Measurements from ENCODE around the gene CFAP46. TPM values are rescaled to one million over a fixed set of nuclear protein-coding genes. Genes with fewer than 3 reads are reported as not detected.

The CFAP46 gene
- total RNA-seq, 6 donors from 2014 or later: 0.60 to 28.3 (median 8.0) TPM

DNA sequence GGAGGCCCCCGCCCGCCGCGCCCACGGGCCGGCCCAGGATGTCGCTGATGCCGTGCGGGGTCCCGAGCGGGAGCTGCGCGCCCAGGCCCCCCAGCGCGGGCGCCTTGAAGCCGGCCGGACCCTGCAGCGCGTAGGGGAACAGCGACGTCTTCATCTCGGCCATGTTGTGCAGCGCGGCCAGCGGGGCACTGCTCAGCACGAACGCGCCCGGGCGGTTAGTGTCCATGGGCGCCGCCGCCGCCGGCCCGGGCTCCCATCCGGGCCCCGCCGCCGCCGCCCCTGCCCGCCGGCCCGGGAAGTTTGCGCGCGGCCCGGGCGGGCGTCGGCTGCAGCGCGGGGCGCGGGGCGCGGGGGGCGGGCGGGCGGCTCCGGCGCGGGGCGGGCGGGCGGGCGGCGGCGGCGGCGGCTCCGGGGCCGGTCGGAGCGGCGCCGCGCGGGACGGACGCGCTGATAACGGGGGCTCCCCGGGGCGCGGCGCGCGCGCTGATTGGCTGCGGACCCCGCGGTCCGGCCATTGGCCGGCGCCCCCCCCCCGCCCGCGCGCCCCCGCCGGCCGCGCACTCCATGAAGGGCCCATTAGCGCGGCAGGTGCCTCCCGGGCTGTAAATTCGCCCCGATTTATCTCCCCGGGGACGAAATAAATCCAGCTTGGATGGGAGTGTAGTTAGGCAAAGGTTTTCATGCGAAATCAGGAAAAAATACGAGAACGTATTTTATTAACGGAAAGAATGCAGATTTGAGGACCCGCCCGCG lies 156.5 kb downstream of the CFAP46 start, which contains the start of gene NKX6-2:
Gene NKX6-2 (minus strand): TSS at position 425 of the 753 bp plus-strand sequence. CDS start 199 bp downstream, at position 226.
- H3K4me3 ChIP-seq: peak within 1 kb of the TSS in 2 of 4 donors; percentile 18 to 21
- H3K27ac ChIP-seq: no peak within 1 kb of the TSS
- TF ChIP-seq POLR2AphosphoS5 (IDR thresholded peaks at IDR 0.05): no peak
- no peak for TF ChIP-seq EP300 (IDR thresholded peaks at IDR 0.05)
- TF ChIP-seq, protein P1, sequence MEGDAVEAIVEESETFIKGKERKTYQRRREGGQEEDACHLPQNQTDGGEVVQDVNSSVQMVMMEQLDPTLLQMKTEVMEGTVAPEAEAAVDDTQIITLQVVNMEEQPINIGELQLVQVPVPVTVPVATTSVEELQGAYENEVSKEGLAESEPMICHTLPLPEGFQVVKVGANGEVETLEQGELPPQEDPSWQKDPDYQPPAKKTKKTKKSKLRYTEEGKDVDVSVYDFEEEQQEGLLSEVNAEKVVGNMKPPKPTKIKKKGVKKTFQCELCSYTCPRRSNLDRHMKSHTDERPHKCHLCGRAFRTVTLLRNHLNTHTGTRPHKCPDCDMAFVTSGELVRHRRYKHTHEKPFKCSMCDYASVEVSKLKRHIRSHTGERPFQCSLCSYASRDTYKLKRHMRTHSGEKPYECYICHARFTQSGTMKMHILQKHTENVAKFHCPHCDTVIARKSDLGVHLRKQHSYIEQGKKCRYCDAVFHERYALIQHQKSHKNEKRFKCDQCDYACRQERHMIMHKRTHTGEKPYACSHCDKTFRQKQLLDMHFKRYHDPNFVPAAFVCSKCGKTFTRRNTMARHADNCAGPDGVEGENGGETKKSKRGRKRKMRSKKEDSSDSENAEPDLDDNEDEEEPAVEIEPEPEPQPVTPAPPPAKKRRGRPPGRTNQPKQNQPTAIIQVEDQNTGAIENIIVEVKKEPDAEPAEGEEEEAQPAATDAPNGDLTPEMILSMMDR (IDR thresholded peaks at IDR 0.05): no peak
- TF ChIP-seq POLR2A (IDR thresholded peaks at IDR 0.05): no peak
- peaks cover 6 to 54% (median 37%) of the 10 kb centered on the region in 4 donors for H3K27me3 ChIP-seq
- WGBS, 2 donors: 2 to 6% methylated on average over 19 to 38 of the region's 119 CpGs
- ATAC-seq (ENCODE audit: low FRiP score in 2 of 2): no peak
- H3K9me3 ChIP-seq: no peaks in the 10 kb centered on the region
- peaks cover 16 to 49% (median 29%) of the 10 kb centered on the region in 4 donors for H3K4me1 ChIP-seq
- peaks cover 0 to 22% (median 16%) of the 10 kb centered on the region in 4 donors for H3K36me3 ChIP-seq
- peak in 1 of 2 donors; percentile 71 for DNase-seq

DNA sequence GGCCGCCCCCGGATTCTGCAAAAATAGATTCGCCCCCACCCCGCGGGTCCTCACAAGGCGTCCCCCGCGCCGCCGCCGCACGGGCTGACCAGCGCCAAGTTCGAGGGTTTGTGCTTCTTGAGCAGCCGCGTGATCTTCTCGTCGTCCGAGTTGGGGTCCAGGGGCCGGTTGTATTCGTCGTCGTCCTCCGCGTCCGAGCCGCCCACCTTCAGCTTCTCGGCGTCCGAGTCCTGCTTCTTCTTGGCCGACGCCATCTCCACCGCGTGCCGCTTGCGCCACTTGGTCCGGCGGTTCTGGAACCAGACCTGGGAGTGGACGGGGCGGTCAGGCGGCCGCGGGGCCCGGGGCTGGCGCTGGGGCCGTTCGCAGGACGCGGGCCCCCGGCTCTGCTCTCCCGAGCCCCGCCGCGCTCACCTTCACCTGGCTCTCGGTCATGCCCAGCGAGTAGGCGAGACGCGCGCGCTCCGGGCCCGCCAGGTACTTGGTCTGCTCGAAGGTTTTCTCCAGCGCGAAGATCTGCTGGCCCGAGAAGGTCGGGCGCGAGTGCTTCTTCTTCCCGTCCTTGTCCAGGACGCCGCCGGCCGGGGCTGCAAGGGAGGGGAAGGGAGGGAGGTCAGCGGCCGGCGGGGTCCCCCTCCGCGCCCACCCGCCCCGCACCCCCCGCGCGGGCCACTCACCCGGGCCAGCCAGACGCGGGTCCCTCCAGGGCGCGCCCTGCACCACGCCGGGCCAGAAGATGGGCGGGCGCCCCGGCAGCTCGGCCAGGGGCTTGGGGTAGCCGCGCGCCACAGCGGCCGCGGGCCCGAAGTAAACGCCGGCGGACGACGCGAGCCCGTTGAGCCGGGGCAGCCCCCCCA lies 157.3 kb downstream of the CFAP46 start:
- H3K36me3 ChIP-seq: peaks cover 0 to 28% (median 24%) of the 10 kb centered on the region in 4 donors
- H3K4me3 ChIP-seq: peak overlapping the region in 2 of 4 donors; percentile 18 to 21
- no peak overlapping the region for H3K27ac ChIP-seq
- H3K9me3 ChIP-seq: no peaks in the 10 kb centered on the region
- peaks cover 6 to 54% (median 37%) of the 10 kb centered on the region in 4 donors for H3K27me3 ChIP-seq
- peaks cover 16 to 49% (median 29%) of the 10 kb centered on the region in 4 donors for H3K4me1 ChIP-seq
- ATAC-seq (ENCODE audit: low FRiP score in 2 of 2): no peak
- DNase-seq: peak in 1 of 2 donors; percentile 86
- whole genome bisulfite sequencing, 2 donors: 15% methylated on average over 51 of the region's 111 CpGs; no CpG with 5 or more reads in 1 of the 2 donors
- TF ChIP-seq POLR2A (IDR thresholded peaks at IDR 0.05): no peak
- TF ChIP-seq, protein P1 (IDR thresholded peaks at IDR 0.05): no peak
- no peak for TF ChIP-seq POLR2AphosphoS5 (IDR thresholded peaks at IDR 0.05)
- no peak for TF ChIP-seq EP300 (IDR thresholded peaks at IDR 0.05)

DNA sequence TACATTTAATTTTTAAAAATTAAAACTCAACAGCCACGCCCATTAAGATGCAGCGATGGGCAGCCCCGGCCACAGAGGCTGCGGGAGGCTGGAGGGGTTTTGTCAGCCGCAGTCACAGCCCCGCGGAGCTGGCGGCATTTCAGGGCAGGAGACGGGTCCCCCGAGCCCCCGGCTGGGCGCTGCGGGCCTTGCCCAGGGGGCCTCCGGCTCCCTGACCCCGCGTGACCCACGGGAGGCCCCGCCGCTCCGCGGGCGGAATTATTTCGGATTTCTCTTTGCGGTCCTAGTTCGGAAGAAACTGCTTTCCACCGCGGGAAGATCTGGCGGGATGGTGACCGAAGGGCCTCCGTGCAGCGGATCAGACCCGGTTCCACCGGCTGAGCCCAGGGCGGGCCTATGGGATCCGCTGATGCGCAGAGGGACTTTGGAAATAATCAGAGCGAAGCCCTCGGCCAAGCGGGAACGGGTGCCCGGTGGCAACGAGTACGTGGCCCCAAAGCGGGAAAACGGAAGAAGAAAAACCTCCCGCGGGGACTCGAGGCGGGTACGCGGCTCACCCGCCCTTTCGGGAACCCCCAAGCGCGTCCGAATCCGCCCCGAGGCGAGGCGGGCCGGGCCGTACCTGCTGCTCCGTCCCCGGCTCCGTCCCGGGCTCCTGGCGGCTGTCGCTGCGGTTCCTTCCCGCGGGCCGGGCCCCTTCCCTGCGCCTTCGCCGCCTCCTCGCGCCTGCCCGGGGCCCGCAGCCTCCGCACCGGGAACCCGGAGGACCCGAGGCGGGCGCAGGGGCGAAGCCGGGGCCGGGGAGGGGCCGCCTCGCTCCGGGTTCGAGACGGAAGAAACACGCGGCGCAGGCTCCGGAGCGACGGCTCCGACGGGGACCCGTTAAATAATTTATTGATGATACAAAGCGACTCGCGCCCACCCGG lies 158.2 kb downstream of the CFAP46 start:
- DNase-seq (peak in 1 of 2 donors; percentile 84), ATAC-seq (ENCODE audit: low FRiP score in 2 of 2) (no peak)
- Histone ChIP-seq H3K4me1 (peaks cover 16 to 49% (median 29%) of the 10 kb centered on the region in 4 donors), H3K27ac (no peak overlapping the region), H3K9me3 (no peaks in the 10 kb centered on the region), H3K36me3 (peaks cover 0 to 37% (median 33%) of the 10 kb centered on the region in 4 donors), H3K27me3 (peaks cover 6 to 48% (median 33%) of the 10 kb centered on the region in 4 donors), H3K4me3 (no peak overlapping the region)
- no peak for TF ChIP-seq EP300 (IDR thresholded peaks at IDR 0.05)
- TF ChIP-seq, protein P1 (IDR thresholded peaks at IDR 0.05): no peak
- no peak for TF ChIP-seq POLR2A (IDR thresholded peaks at IDR 0.05)
- TF ChIP-seq POLR2AphosphoS5 (IDR thresholded peaks at IDR 0.05): no peak
- WGBS, 2 donors: 20 to 66% methylated on average over 14 to 87 of the region's 106 CpGs

Measured in upper lobe of left lung (tissue), 6 donors.